GM21360 (cell line): ENCODE results near the gene MLLT3.
A peak's percentile ranks its signal among the peaks of the same experiment; 100 is the strongest.
"Not testable (repeated sequence)": the region's sequence is repeated elsewhere in the genome, so short reads cannot be mapped to it uniquely, and the experiment has no call there.

Source experiments
- ATAC-seq: cut with Tn5 transposase; IDR thresholded peaks from one replicate; pipeline ENCODE4 v1.9.1; 2021; ENCODE audit warnings: mild to moderate bottlenecking, moderate library complexity; ENCODE audit not compliant: unreplicated experiment

Gene MLLT3

GRCh38 chr9:20599195-20599594 is 23.1 kb downstream of the MLLT3 start:
- ATAC-seq = no peak

- no peak for ATAC-seq
Measured at GRCh38 chr9:20598367-20598766, 23.9 kb downstream of the MLLT3 start.

GRCh38 chr9:20597862-20598261 is 24.4 kb downstream of the MLLT3 start:
- no peak for ATAC-seq

- ATAC-seq = no peak
Measured at GRCh38 chr9:20594608-20595007, 27.7 kb downstream of the MLLT3 start.

GRCh38 chr9:20593537-20593936 is 28.8 kb downstream of the MLLT3 start:
- ATAC-seq = no peak

- ATAC-seq = no peak
Measured at GRCh38 chr9:20593105-20593504, 29.2 kb downstream of the MLLT3 start.

GRCh38 chr9:20592673-20593072 is 29.6 kb downstream of the MLLT3 start:
- no peak for ATAC-seq

- no peak for ATAC-seq
Measured at GRCh38 chr9:20591223-20591622, 31.1 kb downstream of the MLLT3 start.

- ATAC-seq = no peak
Measured at GRCh38 chr9:20584968-20585643, 37.2 kb downstream of the MLLT3 start.

GRCh38 chr9:20583088-20583487 is 39.2 kb downstream of the MLLT3 start:
- not testable (repeated sequence) for ATAC-seq

GRCh38 chr9:20582150-20582549 is 40.1 kb downstream of the MLLT3 start:
- no peak for ATAC-seq

GRCh38 chr9:20580673-20581072 is 41.6 kb downstream of the MLLT3 start:
- ATAC-seq = no peak

- ATAC-seq = no peak
Measured at GRCh38 chr9:20579524-20580314, 42.6 kb downstream of the MLLT3 start.

GRCh38 chr9:20573023-20573422 is 49.3 kb downstream of the MLLT3 start:
- no peak for ATAC-seq

- ATAC-seq = peak; percentile 69
Measured at GRCh38 chr9:20570756-20571155, 51.5 kb downstream of the MLLT3 start.

GRCh38 chr9:20570087-20570486 is 52.2 kb downstream of the MLLT3 start:
- ATAC-seq = no peak

GRCh38 chr9:20569525-20569924 is 52.8 kb downstream of the MLLT3 start:
- ATAC-seq = no peak

- no peak for ATAC-seq
Measured at GRCh38 chr9:20568400-20568799, 53.9 kb downstream of the MLLT3 start.

GRCh38 chr9:20566401-20566800 is 55.9 kb downstream of the MLLT3 start:
- no peak for ATAC-seq

- ATAC-seq = no peak
Measured at GRCh38 chr9:20564650-20565049, 57.6 kb downstream of the MLLT3 start.

- no peak for ATAC-seq
Measured at GRCh38 chr9:20563917-20564316, 58.4 kb downstream of the MLLT3 start.

GRCh38 chr9:20562051-20562450 is 60.2 kb downstream of the MLLT3 start:
- ATAC-seq = no peak
